DMS 273 treated with DMSO at 0.1 percent for 48 hours (cell line): ENCODE data around the gene MIPEP.

Experiments used
- DNase-seq: peaks from one replicate; lab custom pipeline; 2025; lab: John Stamatoyannopoulos, UW

The MIPEP gene

GRCh38 chr13:23810685-23811240, 78.4 kb downstream of the MIPEP start:
- DNase-seq: no peak

- DNase-seq: no peak
These were observed 80.4 kb downstream of the MIPEP start for GRCh38 chr13:23808803-23809202.

GRCh38 chr13:23806874-23807526, 82.2 kb downstream of the MIPEP start:
- DNase-seq: no peak

- DNase-seq: no peak
These were observed 83.4 kb downstream of the MIPEP start for GRCh38 chr13:23805821-23806220.

GRCh38 chr13:23805122-23805521, 84.1 kb downstream of the MIPEP start:
- DNase-seq: no peak

GRCh38 chr13:23804166-23804565, 85.0 kb downstream of the MIPEP start:
- DNase-seq: no peak

GRCh38 chr13:23801141-23801540, 88.1 kb downstream of the MIPEP start:
- no peak for DNase-seq

- no peak for DNase-seq
These were observed 89.3 kb downstream of the MIPEP start for GRCh38 chr13:23799945-23800344.

GRCh38 chr13:23797276-23797903, 91.8 kb downstream of the MIPEP start:
- DNase-seq: no peak

- DNase-seq: no peak
These were observed 92.6 kb downstream of the MIPEP start for GRCh38 chr13:23796551-23796950.

- DNase-seq: no peak
These were observed 94.7 kb downstream of the MIPEP start for GRCh38 chr13:23794267-23795161.

GRCh38 chr13:23793711-23794110, 95.5 kb downstream of the MIPEP start:
- no peak for DNase-seq

- DNase-seq: no peak
These were observed 96.5 kb downstream of the MIPEP start for GRCh38 chr13:23792680-23793079.

- peak; percentile 39 for DNase-seq
These were observed 98.5 kb downstream of the MIPEP start for GRCh38 chr13:23790577-23791170.

GRCh38 chr13:23789576-23790346, 99.4 kb downstream of the MIPEP start:
- no peak for DNase-seq

- no peak for DNase-seq
These were observed 100.7 kb downstream of the MIPEP start for GRCh38 chr13:23788459-23788858.

- DNase-seq: no peak
These were observed 101.7 kb downstream of the MIPEP start for GRCh38 chr13:23787464-23787863.

- no peak for DNase-seq
These were observed 102.6 kb downstream of the MIPEP start for GRCh38 chr13:23786607-23787006.

- no peak for DNase-seq
These were observed 110.3 kb downstream of the MIPEP start for GRCh38 chr13:23778879-23779278.

GRCh38 chr13:23778002-23778652, 111.1 kb downstream of the MIPEP start:
- DNase-seq: no peak

- no peak for DNase-seq
These were observed 111.7 kb downstream of the MIPEP start for GRCh38 chr13:23777575-23777870.
